Prostate gland (tissue), 2 donors: ENCODE data around the gene TBC1D22B. TPM values are rescaled to one million over a fixed set of nuclear protein-coding genes. Genes with fewer than 3 reads are reported as not detected.

ENCODE experiments used
- DNase-seq: peaks from one replicate; pipeline ENCODE4 v3.0.0-alpha.2; 2019; ENCODE audit warnings: low spot score
- H3K27ac ChIP-seq, 2 donors: fragments of 200-600 bp; sonication (generic); 2 replicates each; pipeline ENCODE4 v1.5.1; 2017 to 2019
- H3K27me3 ChIP-seq: fragments of 200-600 bp; sonication (generic); replicated peaks from 2 replicates; pipeline ENCODE4 v1.5.1; 2019; ENCODE audit not compliant: insufficient read depth
- H3K36me3 ChIP-seq, 2 donors: fragments of 200-600 bp; sonication (generic); 1 replicate in 1 of 2; 2 replicates in 1 of 2; pipeline versions ENCODE4 v1.5.1 to v1.8.1; 2017 to 2019
- H3K4me1 ChIP-seq: fragments of 200-600 bp; sonication (generic); replicated peaks from 2 replicates; pipeline ENCODE4 v1.5.1; 2019
- H3K4me3 ChIP-seq, 2 donors: fragments of 200-600 bp; sonication (generic); 2 replicates each; pipeline ENCODE4 v1.5.1; 2017 to 2019
- H3K9me3 ChIP-seq: fragments of 200-600 bp; sonication (generic); 2 replicates; pipeline ENCODE4 v1.5.1; 2017
- CTCF ChIP-seq, 4 experiments: fragments of 200-600 bp in 2 of 4; fragments of 450-650 bp in 2 of 4; sonication (generic) in 2 of 4; IDR thresholded peaks; 1 replicate in 3 of 4; 2 replicates in 1 of 4; pipeline ENCODE4 v1.5.1; 2016 to 2019; ENCODE audit warnings: antibody characterized with exemption in 4 of 4, mild to moderate bottlenecking in 2 of 4, moderate library complexity in 2 of 4
- POLR2A ChIP-seq: fragments of 450-650 bp; IDR thresholded peaks from one replicate; pipeline ENCODE4 v1.6.1; 2016; ENCODE audit warnings: antibody characterized with exemption, mild to moderate bottlenecking
- POLR2AphosphoS5 ChIP-seq: sonication (generic); formaldehyde crosslinking; IDR thresholded peaks from one replicate; pipeline ENCODE4 v1.6.1; 2017; ENCODE audit warnings: antibody characterized with exemption
- WGBS: methylation state at CpG from one replicate; pipeline ENCODE4 v1.1.5; 2018; 5-methylcytosine and 5-hydroxymethylcytosine counted together
- intact Hi-C: fragments of 100-400 bp; cut with DNase I; formaldehyde crosslinking; loops from one replicate; pipeline ENCODE4 v1.14.2; 2022
- total RNA-seq, 2 donors: library from RNA; depleted of rRNA; stranded (reverse); fragments of >200 nt; gene quantifications; one replicate each; pipeline ENCODE4 v1.1.0, GENCODE V29; 2016

The TBC1D22B gene
- total RNA-seq, 2 donors from 2014 or later: 10.7 to 27.0 TPM

GRCh38 chr6:37273690-37274089 lies 16.1 kb downstream of the TBC1D22B start:
- no peaks in the 10 kb centered on the region for H3K36me3 ChIP-seq
- H3K27me3 ChIP-seq: no peaks in the 10 kb centered on the region
- no peak overlapping the region for H3K27ac ChIP-seq
- H3K4me3 ChIP-seq: no peak overlapping the region
- intact Hi-C loops: no loop called here
- H3K9me3 ChIP-seq: no peaks in the 10 kb centered on the region
- 16% methylated on average over 3 of the region's 3 CpGs for WGBS
- no peak for TF ChIP-seq POLR2AphosphoS5
- TF ChIP-seq CTCF (IDR thresholded peaks at IDR 0.05): no peak
- no peaks in the 10 kb centered on the region for H3K4me1 ChIP-seq
- DNase-seq: no peak

GRCh38 chr6:37275350-37275749 lies 17.8 kb downstream of the TBC1D22B start:
- no peak for DNase-seq
- Histone ChIP-seq H3K9me3 (no peaks in the 10 kb centered on the region), H3K27ac (no peak overlapping the region), H3K36me3 (no peaks in the 10 kb centered on the region), H3K27me3 (no peaks in the 10 kb centered on the region), H3K4me3 (no peak overlapping the region), H3K4me1 (no peaks in the 10 kb centered on the region)
- WGBS: 100% methylated on average over 1 of the region's 1 CpG
- TF ChIP-seq POLR2AphosphoS5 (no peak), POLR2A (no peak), CTCF (IDR thresholded peaks at IDR 0.05) (no peak)
- intact Hi-C loops: no loop called here

GRCh38 chr6:37277001-37277409 lies 19.4 kb downstream of the TBC1D22B start:
- H3K4me3 ChIP-seq: no peak overlapping the region
- H3K9me3 ChIP-seq: no peaks in the 10 kb centered on the region
- no peak for DNase-seq
- no peaks in the 10 kb centered on the region for H3K4me1 ChIP-seq
- WGBS: 84% methylated on average over 6 of the region's 6 CpGs
- H3K27me3 ChIP-seq: no peaks in the 10 kb centered on the region
- TF ChIP-seq CTCF (IDR thresholded peaks at IDR 0.05): no peak
- no peak for TF ChIP-seq POLR2AphosphoS5
- TF ChIP-seq POLR2A: no peak
- H3K36me3 ChIP-seq: no peaks in the 10 kb centered on the region
- intact Hi-C loops: no loop called here
- no peak overlapping the region for H3K27ac ChIP-seq

- intact Hi-C loops: no loop called here
- no peaks in the 10 kb centered on the region for H3K9me3 ChIP-seq
- WGBS: 98% methylated on average over 9 of the region's 9 CpGs
- no peaks in the 10 kb centered on the region for H3K36me3 ChIP-seq
- no peak overlapping the region for H3K4me3 ChIP-seq
- no peak for DNase-seq
- TF ChIP-seq POLR2A (no peak), POLR2AphosphoS5 (no peak), CTCF (IDR thresholded peaks at IDR 0.05) (no peak)
- H3K4me1 ChIP-seq: no peaks in the 10 kb centered on the region
- no peak overlapping the region for H3K27ac ChIP-seq
- H3K27me3 ChIP-seq: no peaks in the 10 kb centered on the region
Measured at GRCh38 chr6:37279366-37280134, 22.0 kb downstream of the TBC1D22B start.

- Histone ChIP-seq H3K4me1 (no peaks in the 10 kb centered on the region), H3K27me3 (no peaks in the 10 kb centered on the region), H3K4me3 (no peak overlapping the region), H3K9me3 (no peaks in the 10 kb centered on the region), H3K36me3 (no peaks in the 10 kb centered on the region), H3K27ac (no peak overlapping the region)
- intact Hi-C loops: no loop called here
- WGBS: 65% methylated on average over 8 of the region's 8 CpGs
- DNase-seq: no peak
- no peak for TF ChIP-seq CTCF (IDR thresholded peaks at IDR 0.05)
- TF ChIP-seq POLR2A: no peak
- TF ChIP-seq POLR2AphosphoS5: no peak
Measured at GRCh38 chr6:37280162-37280887, 22.8 kb downstream of the TBC1D22B start.
